Cerebellar cortex (tissue), 1 donor: ENCODE results near the gene CSMD2.

Experiments used
- DNase-seq: peaks from one replicate; pipeline ENCODE4 v3.0.0-alpha.2; 2015; ENCODE audit warnings: low spot score

The CSMD2 gene

DNA sequence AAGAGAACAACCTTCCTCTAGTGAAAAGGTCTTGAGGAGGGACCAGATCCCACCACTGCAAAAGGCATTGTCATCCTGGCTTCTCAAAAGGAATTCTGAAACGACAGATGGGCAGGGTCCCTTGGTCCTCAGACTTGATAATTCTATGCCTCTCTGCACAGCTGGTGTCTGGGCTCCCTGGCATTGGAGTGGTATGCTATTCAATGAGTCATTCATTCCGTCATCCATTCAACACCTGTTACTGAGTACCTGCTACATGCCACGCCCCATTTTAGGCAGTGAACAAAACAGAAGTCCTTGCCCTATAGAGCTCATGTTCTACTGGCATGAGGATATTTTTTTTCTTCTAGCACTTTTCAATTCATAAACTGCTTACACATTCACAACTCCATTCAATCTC, 347.0 kb downstream of the CSMD2 start:
- no peak for DNase-seq

DNA sequence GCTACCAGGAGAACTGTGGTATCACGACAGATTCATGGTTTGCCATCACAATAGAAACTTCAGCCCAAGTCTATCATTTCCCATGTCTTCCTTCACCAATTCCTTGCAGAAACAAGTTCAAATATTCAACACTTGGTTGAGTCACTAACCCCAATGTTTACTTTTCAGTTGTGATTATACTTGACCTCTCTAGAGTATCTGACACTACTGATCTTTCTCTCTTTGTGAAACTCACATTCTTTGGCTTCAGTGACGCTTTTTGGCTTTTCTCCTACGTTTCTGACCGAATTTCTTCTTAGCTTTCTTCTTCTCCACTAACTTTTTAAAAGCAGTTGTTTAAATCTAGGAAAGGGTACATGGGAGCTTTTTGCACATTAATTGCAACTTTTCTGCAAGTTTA, 350.0 kb downstream of the CSMD2 start:
- DNase-seq = no peak

DNA sequence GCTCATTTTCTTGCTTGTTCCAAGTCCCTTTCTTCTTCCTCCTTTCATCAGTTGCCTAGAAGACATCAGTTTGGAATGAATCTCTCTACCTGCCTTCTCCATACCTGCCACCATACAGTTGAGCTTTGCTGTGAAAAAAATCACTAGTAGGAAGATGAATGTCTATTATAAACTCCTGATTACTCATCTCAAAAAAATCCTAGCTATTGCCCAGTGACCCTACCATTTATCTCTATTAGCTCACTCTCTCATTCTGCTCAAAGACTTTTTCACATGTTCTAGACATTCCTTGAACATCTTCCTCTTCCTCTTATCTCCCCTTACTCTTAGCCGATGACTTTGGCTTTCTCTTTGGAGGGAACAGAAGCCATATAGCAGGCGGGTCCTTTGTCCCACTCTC, 350.9 kb downstream of the CSMD2 start:
- DNase-seq = no peak

DNA sequence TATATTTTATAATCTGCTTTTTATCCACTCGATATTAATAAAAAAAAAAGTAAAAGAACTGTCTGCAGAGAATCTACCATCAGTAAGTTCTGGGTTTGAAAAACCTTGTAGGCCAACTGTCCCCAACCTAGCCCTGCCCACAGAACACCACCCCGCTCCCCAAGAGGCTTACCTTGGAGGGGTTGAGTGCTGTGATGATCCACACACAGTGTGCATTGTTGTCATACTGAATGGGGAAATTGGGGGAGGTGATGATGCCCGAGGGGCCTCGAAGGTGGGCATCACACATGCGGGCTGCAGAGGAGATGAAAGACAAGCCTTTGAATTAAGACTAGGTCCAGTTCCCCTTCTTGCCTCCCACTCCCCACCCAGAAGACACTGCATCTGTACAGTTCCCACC, 354.5 kb downstream of the CSMD2 start:
- DNase-seq = no peak

DNA sequence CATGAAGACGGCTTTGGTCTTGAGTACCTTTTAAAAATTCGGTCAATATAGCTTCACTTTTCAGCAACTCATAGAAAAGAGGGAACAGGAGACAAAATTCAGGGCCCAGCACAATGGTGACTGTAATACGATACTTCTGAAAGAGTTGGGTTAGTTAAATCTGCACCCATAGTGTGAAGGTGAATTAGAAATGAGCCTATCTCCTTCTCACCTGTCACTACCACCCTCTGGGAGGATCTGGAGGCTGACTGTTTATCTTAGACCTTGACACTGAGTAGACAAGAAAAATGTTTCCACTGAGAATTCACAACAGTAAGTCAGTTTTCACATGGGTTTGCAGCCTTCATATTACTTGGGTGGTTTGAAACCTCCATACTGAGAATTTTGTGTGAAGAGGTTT, 359.0 kb downstream of the CSMD2 start:
- DNase-seq = no peak

DNA sequence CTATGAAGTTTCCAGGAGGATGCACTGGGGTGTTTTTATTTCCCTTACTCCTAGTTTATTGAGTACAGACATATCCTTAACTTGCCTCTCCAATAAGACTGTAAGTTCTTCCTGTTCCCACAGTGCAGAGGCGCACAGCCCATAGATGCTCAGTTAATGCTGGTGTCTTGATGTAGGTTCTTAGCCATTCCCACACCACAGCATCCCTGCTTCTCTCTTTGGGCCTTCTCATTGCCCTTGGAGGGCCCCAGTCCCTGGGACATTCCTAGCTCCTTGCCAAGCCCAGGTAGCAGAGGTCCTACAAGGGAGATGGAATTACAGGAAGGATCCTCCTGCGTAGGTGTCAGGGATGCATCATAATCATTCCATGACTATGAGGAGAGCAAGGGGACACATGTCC, 362.8 kb downstream of the CSMD2 start:
- no peak for DNase-seq

DNA sequence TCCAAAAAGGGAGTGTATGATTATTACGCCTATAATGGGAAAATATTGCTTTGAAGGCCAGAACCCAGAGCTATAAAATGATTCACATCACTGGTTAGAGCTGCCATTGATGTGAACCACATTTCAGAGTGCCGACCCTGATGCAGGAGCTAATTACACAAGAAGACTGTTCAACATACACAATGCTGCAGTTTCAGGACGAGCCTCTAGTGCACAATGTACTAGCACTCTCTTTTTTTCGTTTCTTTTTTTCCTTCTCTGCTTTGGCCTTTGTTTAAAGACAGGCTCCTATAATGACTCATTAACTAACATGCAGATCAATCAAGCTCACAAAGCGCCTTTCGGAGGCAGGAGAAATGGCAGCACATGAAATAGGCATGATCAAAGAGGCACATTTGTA, 367.2 kb downstream of the CSMD2 start:
- DNase-seq = no peak

DNA sequence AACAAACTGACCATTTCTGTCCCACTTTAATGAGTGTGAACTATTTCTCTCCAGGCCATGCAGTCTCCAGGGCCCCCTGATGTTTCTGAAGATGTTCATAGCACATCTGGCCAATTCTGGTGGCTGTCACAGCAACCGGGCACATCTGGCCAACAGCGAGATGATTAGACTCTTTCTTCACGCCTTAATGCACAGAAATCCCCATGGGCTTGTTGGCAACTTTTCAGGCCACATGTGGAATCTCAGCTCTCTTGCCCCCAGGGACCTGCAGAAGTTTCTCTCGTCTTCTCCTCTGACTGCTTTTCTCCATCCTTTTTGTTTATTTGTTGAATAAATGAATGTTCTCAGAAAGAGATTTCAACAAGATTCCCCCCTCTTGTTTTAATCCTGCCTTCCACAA, 372.4 kb downstream of the CSMD2 start:
- DNase-seq = no peak

DNA sequence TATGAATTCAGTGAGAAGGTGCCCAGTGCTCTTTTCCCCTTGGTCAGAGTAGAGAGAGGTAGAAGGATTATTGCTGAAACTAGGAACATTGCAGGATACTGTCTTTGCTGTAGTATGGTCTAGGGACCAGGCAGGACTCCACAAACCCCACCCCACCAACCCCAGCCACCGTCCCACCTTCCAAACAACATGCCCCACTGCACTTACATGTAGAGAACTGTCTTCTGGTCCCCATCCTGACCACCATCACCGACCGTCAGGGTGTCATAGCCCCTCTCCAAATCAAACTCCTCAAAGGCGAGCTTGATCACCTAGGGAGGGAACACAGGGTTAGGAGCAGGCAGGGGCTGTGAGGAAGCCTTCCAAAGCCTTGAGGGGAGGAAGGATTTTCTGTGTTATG, 372.8 kb downstream of the CSMD2 start:
- DNase-seq = no peak

DNA sequence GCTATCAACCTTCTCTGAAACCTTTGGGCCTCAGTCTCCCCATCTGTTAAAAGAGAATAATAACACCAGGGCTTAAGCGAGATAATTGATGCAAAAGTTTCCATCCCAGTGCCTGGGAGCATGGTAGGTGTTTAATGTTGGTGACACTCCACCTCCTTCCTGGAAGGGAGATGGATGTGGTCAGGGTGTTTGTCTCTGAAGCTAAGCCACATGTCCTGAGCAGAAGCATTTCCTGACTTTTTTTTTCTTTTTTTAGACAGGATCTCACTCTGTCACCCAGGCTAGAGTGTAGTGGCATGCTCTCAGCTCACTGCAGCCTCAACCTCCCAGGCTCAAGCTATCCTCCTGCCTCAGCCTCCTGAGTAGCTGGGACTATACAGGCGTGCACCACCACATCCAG, 373.8 kb downstream of the CSMD2 start:
- no peak for DNase-seq

DNA sequence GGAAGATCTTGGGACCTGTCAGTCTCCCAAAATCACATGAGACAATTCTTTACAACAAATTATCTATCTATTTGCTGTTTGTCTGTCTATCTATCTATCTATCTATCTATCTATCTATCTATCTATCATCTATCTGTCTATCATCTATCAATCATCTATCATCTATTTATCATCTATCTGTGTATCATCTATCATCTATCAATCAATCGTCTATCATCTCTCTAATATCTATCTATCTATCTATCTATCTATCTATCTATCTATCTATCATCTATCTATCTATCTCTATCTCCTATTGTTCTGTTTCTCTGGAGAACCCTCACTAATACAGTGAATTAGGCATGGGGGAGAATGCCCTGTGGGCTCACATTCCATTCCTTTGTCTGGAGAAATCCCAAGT, 374.5 kb downstream of the CSMD2 start:
- DNase-seq = no peak

DNA sequence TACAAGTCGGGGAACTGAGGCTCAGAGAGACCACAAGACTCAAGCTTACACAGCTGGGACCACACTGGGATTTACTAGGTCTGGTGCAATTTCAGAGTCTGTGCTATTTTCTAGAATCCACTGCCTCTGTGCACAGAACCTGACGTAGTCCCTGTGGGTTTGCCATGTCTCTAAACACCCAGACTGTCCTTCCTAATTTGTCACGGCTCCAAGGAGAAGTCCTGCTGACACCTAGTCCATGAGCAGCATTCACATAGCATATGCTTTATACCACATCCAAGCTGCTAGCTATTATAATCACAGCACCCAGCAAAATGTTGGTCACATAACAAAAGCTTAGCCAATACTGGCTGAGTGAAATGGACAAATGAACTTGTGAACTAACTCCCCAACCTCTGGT, 380.2 kb downstream of the CSMD2 start:
- peak; percentile 86 for DNase-seq

DNA sequence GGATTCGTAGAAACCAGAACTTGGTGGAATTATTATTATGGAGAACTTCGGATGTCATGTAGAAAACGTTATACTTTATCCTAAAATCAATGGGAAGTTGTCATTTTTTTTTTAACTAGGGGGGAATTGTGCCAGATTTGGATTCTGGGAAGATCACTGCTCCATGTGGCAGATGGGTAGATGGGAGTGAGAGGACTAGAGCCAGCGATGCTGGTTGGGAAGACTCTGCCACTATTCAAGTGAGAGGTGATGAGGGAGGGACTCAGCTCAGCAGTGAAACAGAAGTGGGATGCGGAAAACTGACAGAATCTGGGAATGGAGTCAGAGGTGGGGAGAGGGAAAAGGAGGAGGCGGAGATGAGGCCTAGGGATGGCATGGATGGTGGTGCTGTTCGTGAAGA, 382.3 kb downstream of the CSMD2 start:
- DNase-seq = no peak

DNA sequence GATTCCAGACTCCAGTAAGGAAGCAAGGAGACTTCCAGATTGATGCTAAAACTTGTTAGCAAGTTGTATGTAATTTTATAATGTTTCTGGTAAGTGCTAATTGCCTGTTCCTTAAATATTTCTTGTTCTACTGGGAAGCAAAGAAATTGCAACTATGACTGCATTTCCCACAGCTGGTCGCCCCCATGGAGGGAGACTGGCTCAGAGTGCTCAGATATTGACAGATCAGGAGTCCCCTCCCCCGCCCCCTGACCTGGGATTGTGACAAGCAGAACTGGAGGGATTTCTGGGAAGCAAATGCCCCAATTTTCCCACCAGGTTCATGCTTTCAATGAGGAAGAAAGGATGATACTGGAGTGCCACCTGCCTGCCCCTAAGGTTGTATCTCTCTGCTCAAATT, 383.4 kb downstream of the CSMD2 start:
- DNase-seq = no peak

DNA sequence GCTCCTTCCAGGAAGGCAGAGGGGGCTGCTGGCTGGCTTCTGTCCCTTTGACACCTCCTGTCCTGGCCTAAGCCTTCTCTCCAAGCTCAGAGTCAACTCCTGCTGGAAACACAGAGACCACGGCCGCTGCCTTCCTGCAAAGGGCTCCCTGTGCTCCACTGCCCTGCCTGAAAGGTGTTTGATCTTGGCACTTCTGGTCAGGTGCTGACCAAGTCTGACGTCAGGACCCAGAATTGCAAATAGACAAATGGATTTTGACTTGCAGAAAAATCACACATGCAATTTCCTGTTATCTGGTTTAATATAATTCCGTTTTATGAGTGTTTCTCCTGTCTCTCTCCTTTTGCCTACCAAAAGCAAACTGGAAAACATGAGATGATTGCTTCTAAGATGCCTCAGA, 387.7 kb downstream of the CSMD2 start:
- DNase-seq = no peak

DNA sequence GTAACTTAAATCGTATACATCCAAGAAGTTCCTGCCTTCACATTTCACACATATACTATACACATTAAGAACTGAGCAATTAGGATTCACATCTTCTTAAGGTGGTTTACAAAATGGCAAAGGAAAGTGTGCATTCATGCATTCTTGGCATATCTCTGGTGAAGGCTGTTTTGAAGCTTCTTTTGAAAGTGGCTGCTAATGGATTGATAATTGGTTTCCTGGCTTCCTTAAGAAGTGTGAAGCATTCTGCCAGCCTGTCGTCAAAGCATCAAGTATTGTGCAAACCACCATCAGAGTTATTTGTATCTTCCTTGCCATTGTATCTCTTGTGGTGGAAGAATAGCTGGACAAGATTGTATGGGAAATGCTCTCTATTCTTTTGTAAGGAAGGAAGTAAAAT, 396.2 kb downstream of the CSMD2 start:
- DNase-seq = no peak

DNA sequence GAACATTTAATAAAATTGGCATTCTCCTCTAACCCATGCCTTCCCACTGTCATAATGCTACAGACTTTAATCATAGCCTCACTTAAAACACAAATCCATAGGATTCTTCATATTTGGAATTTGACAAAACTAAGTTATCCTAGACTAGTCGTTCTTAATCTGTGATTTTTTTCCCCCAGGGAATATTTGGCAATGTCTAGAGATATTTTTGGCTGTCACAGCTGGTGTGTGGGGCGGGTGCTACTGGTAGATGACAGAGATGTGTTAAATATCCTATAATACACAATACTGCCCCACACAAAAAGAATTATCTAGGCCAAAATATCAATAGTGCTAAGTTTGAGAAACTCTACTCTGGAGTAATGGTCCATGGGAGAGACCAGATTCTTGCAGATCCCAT, 396.9 kb downstream of the CSMD2 start:
- no peak for DNase-seq

DNA sequence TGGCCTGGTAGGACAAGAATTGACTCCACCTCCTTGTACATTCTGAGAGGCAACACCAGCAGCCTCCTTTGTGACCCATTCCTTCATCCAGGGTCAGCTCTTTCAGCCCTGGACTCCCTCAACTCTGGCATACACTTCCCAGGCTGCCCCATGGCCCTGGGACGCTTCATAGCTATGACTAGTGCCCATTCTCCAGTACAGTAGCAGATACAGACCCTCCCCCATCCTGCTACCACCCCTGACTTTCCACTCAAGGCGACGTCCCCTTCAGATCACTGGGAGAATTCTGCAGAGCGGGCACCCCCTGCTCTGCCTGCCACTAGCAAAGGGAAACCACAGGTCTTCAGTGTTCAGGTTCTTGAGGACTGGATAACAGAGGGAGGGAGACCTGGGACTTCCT, 400.9 kb downstream of the CSMD2 start:
- DNase-seq = no peak

DNA sequence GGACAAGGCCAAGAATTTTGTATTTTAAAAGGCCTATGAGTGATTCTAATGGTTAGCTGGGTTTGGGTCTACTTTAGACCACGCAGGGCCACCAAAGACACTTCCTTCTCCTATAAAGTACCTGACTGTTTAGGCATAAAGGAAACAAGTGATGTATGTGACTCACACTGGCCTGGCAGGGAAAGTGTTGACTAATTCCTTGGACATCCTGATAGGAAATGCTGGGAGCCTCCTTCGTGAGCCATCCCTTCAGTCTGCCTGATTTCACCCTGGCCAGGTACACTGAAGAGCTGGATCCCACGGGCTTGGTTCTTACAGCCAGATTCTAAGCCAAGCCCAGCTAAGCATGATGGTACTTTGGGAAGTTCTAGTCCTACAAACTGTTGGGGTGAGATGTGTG, 401.6 kb downstream of the CSMD2 start:
- no peak for DNase-seq

DNA sequence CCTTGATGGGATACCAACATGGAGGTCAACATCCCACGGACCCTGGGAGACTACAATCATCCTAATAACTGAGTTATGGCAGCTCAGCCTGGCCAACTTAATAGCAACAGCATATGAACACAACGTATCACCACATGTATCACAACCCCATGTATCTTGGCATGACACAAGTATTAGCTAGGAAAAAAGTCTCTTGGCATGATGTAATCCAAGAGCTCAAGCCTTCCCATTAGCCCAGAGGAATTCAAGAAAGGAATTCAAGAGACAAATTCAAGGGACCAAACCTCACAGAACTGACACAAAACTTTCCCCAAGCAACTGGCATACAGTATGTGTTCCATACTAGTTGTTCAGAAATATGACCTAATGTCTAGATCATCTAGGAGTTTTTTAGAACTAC, 402.1 kb downstream of the CSMD2 start:
- no peak for DNase-seq

DNA sequence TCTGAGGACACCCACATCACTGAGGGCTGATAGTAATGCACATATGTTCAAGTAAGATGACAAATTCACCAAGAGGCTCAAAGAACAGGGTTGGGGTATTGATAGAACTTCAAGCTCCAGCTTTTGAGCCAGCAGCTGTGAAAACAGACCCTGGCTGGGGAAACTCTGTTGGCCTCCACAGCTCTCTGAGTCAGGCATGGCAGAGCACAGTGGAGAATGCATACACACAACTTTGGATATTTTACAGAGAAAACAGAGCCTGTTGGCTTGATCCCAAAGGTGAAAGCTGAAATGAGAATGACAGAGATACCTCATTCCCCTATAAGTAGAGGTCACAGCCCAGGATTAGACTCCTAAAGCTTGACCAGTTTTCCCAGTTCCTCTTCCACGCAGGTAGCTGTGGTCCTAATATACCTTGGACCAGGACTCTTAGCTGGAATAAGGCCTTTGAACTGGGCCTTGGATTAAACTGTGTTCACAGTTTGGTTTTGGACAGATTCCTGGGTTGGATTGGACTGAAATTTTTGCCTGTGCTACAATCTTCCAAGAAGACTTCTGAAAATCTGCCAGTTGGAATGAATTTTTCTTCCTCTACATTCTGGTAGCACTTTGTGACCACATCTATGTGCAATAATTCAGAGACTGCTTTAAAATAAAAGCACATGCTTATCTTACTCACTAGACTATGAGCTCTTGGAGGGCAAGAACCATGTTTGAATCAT, 402.8 kb downstream of the CSMD2 start:
- peak; percentile 49 for DNase-seq

DNA sequence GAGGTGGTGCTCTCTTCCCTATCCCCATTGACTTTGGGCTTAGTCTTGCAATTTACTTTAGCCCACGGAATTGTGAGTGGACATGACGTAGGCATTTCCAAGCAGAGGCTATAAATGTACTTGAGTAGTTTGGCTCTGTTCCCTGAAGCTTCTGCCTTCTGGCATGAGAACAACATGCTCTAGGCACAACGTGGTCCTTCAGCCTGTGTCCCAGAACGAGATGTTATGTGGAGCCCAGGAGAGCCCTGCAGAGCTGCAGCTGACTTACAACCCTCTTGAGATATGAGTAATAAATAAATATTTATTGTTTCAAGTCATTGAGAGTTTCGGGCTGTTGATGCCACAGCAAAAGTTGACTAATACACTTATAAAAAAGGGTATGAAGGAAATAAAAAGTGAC, 406.3 kb downstream of the CSMD2 start:
- peak; percentile 27 for DNase-seq

DNA sequence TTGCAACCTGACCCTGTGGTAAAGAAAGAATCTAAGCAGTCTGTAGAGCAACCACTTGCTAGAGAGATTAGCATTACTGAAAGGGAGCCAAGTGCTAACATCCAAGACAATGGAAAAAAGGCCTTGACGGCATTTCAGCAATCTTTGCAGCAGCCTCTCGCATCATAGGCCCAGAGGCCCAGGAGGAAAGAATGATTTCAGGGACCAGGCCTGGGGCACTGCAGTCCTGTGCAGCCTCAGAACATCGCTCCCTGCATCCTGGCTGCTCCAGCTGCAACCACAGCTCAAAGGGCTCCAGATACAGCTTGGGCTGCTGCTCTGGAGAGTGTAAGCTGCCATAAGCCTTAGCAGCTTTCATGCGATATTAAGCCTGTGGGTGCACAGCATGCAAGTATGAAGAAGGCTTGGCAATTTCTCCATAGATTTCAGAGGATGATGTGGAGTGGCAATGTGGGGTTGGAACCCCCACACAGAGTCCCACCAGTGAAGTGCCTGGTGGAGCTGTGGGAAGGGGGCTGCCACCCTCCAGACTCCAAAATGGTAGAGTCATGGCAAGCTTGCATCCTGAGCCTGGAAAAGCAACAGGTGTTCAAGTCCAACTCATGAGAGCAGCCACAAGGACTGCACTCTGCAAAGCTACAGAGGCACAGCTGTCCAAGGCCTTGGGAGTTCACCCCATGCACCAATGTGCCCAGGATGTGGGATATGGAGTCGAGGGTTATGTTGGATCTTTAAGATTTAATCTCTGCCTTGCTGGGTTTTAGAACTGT, 411.8 kb downstream of the CSMD2 start:
- no peak for DNase-seq

DNA sequence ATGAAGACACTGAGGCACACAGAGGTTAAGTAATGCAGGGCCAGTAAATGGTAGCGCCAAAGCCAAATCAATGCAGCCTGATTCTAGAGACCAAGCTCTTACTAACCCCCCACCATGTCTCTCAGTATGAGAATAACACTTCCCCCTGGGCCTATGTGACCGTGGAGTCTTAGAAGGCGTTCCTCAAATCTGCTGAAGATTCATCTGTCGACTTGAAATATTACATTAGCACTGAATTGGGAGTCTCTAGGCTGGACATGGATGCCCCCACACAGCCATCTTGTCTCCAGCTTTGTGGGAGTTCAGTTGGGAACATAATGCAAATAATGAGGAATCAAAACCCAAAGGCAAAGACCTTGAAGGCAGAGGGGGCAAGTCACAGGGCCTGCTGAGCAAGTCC, 419.1 kb downstream of the CSMD2 start:
- DNase-seq = no peak
